HG03159 (cell line): ENCODE results near the gene SH3RF3.

Experiments
- ATAC-seq: cut with Tn5 transposase; IDR thresholded peaks from one replicate; pipeline ENCODE4 v1.9.1; 2021; ENCODE audit warnings: mild to moderate bottlenecking, moderate library complexity; ENCODE audit not compliant: unreplicated experiment

The SH3RF3 gene

DNA sequence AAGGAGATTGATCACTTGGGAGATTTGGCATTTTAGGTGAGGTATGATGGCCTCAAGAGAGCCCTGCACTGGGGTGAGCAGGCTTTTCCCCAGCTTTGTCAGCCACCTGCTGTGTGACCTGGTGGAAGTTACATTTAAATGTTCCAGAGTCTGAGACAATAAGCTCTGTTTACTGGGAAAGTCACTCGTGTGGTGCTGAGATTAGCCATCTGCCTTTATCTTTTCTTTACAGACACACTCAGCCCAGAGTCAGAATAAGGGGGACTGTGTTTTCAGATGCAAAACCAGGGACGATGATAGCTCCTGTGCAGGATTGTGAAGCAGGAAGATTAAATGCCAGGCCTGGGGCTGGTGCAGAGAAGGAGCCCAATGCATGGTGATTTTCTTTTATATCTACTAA, 47.9 kb downstream of the SH3RF3 start:
- ATAC-seq = no peak

DNA sequence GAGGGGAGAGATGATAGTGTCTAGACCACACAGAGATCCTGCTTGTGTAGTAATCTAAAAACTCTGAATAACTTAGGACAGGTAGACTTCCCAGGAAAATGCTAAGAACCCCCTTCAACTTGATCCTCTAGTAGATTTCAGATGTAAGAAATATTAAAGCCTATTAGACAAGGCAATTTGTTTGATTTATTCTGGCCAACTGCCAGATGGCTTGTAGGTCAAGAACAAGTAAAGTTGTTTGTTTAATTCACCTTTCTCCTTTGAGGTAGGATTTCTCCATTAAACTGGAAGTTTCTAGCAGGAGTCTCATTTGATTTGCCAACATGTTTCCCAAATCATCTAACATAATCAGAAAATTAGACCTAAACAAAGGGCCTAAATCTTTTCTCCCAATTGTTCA, 48.6 kb downstream of the SH3RF3 start:
- no peak for ATAC-seq

DNA sequence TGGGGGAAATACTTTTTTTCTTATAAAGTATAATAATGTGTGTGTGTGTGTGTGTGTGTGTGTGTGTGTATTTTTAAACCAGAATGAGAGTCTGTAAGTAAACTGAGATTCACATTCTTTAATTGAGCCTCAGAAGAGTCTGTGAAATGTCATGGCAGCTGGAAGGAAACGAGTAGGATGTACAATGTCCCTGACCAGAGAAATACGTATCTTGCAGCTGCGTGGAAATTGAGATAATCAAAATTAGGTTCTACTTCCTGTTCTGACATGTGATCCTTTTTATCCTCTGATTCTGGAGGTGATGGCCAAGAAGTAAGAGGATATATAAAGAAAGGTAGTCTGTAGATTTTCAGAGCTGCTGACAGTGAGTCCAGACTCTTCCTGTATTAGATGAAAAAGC, 50.0 kb downstream of the SH3RF3 start:
- ATAC-seq = no peak

- no peak for ATAC-seq
Observed at GRCh38 chr2:109180786-109181185, 51.8 kb downstream of the SH3RF3 start.

DNA sequence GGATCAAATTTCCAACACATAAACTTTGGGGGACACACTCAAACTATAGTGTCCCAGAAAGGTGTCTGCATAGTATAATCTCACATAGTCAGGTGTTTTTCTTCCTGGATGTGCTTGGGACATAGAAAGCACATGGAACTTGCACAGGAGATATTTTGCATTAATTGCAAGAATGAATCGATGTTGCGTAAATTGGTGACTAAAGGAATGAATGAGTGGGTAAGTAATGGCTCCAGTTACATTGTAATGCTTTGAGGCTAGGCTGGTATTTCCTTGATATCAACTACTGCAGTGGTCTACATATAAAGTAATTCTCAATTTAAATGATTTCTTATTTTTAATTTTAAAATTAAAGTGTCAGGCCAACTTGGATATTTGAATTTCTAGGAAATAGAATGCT, 53.4 kb downstream of the SH3RF3 start:
- no peak for ATAC-seq

DNA sequence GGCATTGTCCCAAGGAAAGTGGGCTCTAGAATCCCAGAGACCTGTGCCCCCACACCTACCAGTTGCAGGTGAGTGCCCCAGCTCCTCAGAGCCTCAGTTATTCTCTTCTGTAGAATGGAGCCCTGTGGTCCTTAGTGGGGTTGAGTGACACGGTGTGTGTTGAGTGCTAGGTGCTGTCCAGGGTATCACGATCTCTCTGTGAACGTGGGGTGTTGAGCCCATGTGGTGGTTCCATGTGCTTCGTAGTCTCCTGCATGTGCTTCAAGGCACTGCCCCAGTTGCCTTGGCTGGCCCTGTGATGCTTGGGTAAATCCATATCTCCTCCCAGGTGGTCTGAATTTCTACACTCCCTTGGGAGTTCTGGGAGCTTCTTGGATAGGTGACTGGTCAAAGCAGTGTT, 54.9 kb downstream of the SH3RF3 start:
- ATAC-seq = no peak

DNA sequence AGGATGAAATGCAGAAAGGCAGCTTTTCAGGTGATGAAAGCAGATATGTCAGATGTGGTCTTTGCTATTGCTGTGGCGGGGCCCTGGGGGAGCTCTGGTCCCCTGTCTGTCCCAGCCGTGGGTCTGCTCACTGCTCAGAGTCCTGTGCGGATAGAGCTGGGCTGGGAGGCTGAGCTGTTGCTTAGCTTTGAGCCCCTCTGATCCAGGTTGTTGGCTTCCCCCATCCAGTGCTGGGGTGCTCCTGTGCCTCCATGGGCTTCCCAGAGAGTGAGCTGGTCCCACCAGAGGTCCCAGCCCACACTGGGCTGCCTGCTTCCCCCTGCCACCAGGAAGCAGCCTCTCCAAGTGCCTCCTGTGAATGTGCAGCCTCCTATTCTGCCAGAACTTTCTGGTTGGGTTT, 55.4 kb downstream of the SH3RF3 start:
- no peak for ATAC-seq

DNA sequence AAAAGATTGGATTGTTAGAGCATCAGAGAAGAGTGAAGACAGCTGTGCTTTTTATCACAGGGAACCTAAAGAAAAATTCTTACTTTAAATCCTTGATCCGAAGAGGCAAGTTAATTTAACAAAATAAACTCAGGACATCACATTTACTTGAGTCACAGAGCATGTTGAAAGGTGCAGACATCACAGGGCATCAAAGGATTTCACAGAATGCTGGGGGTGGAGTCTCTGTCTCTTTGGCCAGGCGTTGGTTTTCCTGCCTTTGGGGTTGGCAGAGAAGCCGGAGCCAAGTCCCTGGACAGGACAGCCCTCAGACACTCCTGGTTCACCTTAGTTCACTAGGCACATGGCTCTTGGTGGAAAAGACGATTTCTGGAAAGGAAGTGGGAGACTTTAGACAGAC, 56.3 kb downstream of the SH3RF3 start:
- no peak for ATAC-seq

- no peak for ATAC-seq
Observed at GRCh38 chr2:109185821-109186570, 57.0 kb downstream of the SH3RF3 start.

GRCh38 chr2:109186656-109187250, 57.7 kb downstream of the SH3RF3 start:
- no peak for ATAC-seq

- ATAC-seq = no peak
Observed at GRCh38 chr2:109187711-109188495, 58.9 kb downstream of the SH3RF3 start.

GRCh38 chr2:109188496-109188890, 59.5 kb downstream of the SH3RF3 start:
- ATAC-seq = no peak

DNA sequence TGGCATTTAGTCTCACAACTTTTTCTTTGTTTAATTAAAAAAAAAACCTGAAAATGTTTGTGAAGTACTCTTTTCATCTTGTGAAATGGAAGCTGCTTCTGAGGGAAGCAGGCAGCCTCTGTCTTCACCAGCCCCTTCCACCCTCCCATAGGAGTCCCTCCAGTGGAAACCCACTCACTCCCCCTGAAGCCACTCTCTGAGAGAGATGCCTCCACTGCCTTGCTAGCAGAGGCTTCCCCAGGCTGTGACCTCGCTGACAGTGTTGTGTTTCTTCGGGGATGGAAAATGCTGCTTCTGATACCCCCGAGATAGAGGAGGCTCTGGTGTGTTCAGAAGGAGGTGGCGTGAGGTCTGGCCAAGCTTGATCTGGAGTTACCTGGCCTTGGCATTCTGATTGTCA, 59.9 kb downstream of the SH3RF3 start:
- no peak for ATAC-seq

DNA sequence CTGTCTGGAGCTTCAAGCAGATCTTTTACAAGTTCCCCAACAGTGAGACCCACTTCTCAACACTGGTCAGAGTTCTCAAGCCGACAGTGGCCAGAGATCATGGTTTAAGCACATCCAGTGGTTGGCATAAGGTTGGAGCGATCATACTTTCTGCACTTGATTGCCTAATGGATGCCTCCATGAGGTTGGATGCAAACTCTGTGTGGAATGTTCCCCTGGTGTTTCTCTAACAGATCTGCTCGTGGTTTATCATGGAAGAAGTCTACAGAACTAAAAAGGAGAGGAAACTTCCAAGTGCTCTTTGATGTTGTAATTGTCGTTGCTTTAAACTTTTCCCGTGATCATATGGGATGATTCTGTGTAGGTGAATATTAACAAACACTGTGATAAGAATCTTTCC, 60.7 kb downstream of the SH3RF3 start:
- no peak for ATAC-seq

GRCh38 chr2:109193807-109194619, 65.0 kb downstream of the SH3RF3 start:
- peak; percentile 57 for ATAC-seq

GRCh38 chr2:109194620-109194937, 65.6 kb downstream of the SH3RF3 start:
- ATAC-seq = no peak

DNA sequence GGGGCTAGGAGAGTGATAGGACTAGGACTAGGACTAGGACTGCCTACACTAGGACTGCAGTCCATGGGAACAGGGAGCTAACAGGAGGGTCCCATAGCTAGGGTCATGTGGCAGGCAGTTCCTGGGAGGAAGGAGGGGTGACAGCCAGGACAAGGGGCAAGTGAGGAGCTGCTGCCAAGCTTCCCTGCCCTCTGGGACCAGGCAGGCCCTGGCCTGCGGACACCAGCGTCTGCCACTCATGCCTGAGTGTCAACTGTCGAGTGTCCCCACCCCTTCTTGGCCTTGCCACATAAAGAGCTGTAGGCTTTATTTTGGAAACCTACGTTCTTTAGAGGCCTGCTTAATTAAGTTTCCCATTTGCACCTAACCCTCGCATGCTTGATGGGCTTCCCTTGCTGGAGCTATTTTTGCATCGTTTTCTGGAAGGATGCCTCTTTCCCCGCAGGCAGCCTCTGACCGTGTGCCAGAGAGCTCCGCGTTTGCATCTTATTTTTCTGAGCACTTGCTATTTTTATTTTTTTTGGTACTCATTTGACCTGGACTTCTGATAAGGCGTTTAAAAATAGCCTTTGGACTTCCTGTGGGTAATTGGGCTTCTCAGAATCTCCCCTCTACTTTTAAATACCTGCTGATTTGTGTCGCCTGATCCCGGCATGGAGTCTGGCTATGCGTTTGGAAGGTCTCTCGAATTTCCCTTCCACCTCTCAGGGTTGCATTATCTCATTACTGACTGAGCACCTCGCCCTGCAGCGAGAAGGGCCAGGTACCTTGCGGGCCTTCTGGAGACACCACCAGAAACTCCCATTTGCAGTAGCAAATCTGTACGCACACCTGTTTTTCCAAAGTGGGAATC, 66.4 kb downstream of the SH3RF3 start:
- no peak for ATAC-seq

DNA sequence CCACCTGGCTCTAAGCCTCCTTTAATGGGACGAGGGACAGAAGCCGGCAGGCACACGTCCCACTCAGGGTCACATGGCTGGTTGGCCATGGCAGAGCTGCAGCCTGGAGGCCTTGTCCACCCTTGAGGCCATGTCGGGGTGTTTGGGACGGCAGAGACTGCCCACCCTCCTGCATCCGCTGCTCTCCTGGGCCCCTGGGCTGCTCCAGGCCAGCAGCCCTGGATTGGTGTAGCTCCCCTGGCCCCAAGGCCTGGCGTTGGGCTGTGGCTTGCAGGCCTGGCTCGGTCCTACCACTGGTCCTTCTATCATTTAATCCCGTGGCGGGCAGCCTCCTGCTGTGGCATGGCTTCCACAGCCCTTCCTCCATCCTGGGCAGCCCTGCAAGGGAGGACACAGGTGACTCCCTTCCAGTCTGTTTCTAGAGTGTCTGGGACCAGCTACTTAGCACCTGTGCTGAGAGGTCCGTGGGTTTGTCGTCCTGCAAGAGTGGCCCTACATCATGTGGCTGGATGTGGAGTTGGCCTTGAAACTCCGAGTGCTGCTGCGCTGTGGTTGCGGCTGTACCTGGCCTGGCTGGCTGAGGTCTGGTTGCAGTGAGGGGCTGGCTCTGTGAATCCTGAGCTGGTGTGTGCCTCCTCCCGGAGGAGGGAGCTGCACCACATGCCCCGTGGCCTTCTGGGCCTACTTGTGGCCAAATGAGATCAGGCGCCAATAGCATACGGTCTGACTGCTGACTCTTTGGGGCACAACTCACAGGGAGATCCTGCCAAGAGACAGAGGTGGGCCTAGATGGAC, 67.3 kb downstream of the SH3RF3 start:
- no peak for ATAC-seq

- ATAC-seq = no peak
Observed at GRCh38 chr2:109197491-109198418, 68.8 kb downstream of the SH3RF3 start.
